ENCODE results near the gene OSMR.

Gene OSMR

DNA sequence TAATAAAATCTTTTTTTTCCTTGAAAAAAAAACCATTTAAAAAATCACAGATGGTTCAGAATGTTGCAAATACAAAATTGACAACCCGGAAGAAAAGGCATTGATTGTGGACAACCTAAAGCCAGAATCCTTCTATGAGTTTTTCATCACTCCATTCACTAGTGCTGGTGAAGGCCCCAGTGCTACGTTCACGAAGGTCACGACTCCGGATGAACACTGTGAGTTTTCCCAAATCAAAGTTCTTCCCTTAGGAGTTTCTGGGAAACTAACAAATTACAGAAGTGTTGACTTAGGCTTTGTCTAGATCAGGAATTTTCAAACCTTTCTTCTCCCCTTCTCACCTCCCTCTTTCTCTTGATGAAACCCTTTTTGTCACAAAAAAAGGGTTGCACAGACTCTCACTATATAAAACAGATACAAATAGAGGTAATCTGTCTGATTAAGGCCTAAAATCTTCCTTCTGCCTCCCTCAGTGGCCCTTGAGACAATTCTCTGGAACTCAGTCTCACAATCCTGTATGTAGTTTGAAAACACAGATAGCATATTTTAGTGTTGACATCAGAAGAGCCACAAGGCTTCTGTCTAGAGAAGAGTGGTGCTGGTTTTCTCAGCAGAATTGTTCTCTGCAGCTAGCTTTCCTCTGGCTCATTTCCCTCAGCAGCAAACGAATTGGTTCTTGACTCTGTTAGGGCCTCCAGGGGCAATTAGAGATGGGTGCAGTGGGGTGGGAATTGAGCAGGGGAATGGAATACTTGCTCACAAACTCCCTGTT, 79.5 kb downstream of the OSMR start:
- DNase-seq (ENCODE audit: low read depth in 3 of 3), result no peak

DNA sequence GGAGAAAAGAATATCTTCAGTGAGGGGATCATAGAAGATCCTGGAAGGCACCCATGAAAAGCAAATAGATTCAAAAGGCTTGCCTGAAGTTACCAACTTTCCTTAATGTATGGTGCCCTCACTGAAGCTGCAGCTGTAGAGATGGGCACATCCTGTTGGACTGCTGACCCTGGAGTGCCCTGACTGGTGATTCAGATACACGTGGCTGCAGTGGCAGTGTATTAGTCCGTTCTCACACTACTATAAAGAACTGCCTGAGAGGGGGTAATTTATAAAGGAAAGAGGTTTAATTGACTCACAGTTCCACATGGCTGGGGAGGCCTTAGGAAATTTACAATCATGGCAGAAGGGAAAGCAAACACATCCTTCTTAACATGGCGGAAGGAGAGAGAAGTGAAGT, 80.3 kb downstream of the OSMR start:
- no peak for DNase-seq (ENCODE audit: low read depth in 3 of 3)

DNA sequence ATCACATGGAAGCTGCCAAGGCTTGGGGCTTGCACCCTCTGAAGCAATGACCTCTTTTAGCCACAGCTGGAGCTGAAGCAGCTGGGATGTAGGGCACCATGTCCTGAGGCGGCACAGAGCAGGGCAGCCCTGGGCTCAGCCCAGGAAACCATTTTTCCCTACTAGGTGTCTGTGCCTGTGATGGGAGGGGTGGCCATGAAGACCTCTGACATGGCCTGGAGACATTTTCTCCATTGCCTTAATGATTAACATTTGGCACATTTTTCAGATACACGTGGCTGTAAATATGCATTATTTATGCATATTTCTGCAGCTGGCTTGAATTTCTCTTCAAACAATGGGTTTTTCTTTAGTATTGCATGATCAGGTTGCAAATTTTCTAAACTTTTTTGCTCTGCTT, 81.7 kb downstream of the OSMR start:
- no peak for DNase-seq (ENCODE audit: low read depth in 3 of 3)

DNA sequence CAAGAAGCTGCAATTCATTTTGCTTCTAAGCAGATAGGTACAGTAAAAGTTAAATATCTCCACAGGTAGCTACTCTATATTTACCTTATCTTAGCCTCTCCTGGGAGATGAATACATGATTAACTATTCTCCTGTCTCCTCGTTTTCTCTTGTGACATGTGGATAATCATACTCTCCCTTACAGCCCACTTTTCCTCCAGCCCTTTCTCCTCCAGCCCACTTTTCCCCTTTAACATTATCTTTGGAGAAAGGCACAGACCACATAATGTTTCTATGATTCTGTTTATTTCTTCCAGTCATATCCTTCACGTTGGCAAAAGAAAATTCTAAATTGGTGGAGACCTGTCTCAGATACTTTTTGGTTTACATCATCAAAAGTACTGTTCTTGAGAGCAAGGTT, 84.0 kb downstream of the OSMR start:
- no peak for DNase-seq (ENCODE audit: low read depth in 3 of 3)

DNA sequence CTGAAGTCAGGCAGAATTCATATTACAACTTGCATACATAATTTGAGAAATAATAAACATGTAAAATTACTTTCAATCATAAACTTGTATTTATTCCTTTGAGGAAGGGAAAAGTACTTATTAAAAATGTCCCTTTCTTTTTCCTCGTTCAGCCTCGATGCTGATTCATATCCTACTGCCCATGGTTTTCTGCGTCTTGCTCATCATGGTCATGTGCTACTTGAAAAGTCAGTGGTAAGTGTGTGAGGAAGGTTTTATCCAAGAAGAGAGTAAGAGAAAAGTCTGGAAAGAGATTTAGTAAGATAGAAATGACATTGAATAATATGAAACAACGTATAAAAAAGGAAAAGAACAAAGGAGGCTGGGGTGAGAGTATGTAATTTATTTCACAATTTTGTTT, 85.9 kb downstream of the OSMR start:
- no peak for DNase-seq (ENCODE audit: low read depth in 3 of 3)

DNA sequence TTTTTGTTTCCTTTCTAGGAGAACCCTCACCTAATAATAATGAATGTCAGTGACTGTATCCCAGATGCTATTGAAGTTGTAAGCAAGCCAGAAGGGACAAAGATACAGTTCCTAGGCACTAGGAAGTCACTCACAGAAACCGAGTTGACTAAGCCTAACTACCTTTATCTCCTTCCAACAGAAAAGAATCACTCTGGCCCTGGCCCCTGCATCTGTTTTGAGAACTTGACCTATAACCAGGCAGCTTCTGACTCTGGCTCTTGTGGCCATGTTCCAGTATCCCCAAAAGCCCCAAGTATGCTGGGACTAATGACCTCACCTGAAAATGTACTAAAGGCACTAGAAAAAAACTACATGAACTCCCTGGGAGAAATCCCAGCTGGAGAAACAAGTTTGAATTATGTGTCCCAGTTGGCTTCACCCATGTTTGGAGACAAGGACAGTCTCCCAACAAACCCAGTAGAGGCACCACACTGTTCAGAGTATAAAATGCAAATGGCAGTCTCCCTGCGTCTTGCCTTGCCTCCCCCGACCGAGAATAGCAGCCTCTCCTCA, 87.1 kb downstream of the OSMR start:
- no peak for DNase-seq (ENCODE audit: low read depth in 3 of 3)

DNA sequence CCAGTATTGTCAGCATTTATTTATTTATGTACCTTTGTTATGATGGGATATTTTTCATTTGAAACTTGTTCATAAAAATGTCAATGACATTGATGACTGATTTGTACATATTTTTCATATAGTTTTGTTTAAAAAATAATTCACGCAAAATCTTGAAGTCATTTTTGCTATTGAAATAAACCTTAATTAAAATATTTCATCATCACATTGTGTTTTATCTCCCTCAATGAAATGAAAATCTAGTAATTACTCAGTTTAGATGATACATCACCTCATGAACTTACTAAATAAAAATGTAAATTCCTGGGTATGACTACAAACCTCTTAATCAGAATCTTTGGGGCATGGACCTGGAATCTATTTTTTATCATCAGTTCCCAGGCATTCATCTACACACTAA, 89.6 kb downstream of the OSMR start:
- no peak for DNase-seq (ENCODE audit: low read depth in 3 of 3)

DNA sequence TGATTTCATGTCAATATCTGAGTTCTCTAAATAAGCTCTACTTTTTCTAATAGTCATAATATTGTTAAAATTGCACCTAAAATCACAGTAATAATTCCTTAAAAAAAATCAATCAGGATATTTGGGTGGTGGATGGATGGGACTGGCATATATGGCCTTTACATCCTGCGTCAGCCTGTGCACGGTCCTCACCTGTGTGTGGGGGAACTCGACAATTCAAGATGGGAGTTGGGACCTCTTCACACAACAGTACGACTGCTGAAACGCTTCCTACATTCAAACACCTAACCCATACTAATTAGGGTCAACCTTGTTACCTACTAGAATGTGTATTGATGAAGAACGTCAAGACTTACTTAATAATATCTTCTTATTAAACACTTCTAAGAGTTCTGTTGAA, 90.5 kb downstream of the OSMR start:
- no peak for DNase-seq (ENCODE audit: low read depth in 3 of 3)

DNA sequence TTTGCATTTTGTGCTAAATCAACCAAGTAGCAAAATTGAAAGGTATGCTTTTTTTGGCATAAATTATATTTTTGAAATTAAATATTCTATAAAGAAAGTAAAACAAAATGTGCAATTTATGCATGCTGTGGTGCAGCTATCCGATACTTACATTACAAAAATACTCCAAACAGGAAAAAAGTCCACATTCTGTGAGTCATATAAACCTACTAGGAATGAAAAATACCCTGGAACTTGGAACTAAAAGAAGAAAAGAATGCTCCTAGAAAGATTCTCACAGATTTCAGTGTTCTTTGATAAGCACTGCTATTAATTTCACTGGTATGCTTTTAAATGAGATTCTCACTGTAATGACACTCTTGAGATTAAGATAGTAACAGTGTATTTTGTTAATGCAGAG, 92.6 kb downstream of the OSMR start:
- DNase-seq (ENCODE audit: low read depth in 3 of 3), result no peak

DNA sequence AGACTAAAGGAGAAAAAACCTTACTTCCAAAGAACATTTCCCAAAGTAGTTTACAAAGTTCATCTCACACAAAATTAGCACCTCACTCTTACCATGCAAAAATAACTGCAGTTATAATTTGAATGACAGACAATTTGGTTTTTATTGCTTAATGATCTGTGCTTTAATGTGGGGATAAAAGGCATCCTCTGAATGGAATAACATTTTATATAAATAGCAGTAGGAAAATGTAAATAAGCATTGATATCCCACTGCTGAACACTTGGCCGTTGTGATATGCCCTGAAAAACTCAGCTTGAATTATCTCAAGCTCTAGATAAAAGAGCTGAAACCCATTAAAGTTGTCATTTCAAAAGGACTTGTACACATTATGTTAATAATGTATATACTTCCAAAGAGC, 93.2 kb downstream of the OSMR start:
- DNase-seq (ENCODE audit: low read depth in 3 of 3), result no peak

DNA sequence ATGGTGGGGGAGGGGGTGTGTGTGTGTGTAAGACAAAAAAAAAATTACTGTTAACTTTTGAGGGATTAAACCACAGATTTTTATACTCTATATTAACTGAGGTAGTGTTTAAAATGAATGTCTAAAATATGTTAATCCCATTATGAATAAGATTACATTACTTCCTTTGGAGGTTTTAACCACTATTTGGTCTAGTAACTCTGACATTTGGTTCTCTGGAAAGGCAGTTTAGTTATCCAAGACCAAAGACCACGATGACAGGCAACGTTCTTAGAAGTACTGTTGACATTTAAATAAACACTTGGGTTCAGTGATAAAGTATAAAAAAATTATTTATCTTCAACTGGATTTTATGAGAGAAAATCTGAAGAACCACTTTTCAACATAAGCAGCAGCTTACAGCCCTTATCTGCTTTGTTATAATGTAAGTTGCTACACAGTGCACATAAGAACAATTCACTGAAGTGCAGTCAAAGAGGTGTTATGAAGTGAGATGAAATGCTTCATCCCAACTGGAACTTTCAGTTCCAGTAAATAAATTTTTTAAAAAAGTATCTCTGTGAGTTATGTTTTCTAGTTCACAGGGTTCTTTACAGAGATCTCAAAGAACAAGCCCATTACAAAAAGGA, 94.5 kb downstream of the OSMR start:
- DNase-seq (ENCODE audit: low read depth in 3 of 3), result no peak

DNA sequence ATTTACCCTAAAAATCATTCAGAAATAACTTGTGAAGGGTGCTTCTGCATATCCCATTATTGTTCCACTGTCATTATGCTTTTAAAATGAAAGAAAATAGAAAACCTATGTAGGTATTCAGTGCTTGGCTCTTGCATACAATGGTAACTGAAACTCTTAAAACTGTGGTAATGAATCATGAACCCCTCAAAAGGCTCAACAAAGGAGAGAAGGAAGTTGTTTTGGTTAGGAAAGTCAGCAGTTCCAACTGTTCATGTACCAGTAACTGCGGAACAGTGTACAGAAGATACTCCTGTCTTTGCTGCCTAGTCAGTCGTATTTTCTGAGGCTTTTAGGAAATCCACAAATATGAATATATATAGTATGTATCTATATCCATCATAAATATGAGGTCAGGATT, 96.1 kb downstream of the OSMR start:
- DNase-seq (ENCODE audit: low read depth in 3 of 3), result no peak

DNA sequence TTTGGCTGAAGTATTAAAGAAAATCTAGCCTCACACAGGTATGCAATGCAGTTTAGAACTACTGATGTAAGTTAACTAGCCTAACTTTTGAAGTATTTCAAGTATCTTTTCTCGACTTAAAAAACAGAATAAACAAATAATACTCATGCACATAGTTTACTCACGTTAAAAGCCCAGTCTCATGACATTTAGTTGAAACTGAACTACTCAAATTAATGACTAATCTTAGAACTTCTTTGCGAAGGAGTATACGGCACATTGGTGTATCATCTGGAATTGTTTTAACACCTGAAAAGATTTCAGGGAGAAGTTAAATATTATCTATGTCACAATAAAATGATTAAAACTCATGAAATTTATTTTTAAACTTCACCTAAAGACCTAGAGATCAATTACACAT, 98.5 kb downstream of the OSMR start:
- DNase-seq (ENCODE audit: low read depth in 3 of 3), result no peak

DNA sequence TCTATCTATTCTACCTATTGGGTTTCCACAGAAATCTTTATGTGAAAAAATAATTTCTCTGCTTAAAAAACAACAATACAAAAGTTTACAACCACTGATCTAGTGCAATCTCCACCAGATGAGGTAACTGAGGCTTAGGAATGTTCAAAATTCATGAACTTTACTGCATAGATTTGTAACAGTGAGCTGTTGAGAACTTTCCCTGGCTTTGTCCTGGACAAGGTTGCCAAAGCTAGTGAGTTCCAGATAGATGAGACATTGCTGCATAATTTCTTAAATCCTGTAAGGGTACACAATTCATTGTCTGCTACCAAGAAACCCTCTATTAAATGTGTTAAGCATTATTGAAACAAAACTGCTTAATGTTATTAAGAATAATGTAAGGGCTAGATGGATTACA, 102.7 kb downstream of the OSMR start:
- DNase-seq (ENCODE audit: low read depth in 3 of 3), result no peak

DNA sequence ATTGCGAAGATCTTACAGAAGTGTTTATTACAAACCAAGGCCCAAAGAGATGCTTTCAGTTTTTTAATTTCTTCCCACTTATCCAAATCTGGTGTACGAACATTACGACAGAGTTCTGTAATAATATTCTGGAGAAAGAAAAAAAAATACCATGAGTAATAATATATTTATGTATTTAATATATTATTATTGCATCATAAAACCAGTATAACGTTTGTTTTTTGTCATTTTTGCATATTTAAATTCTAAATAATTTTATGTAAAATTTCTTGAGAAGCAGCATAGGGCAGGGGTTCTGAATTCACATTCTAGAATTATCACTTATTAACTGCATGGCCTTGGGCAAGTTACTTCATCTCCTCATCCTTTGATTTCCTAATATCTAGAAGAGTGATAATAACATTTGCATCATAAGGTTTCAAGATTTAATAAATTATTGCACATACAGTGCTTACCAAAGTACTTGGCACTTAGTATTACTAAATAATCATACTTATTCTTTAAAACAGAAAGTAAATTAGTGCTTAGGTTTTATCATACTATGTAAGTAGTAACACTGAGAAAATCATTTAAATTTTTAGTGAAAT, 107.7 kb downstream of the OSMR start:
- DNase-seq (ENCODE audit: low read depth in 3 of 3), result no peak

DNA sequence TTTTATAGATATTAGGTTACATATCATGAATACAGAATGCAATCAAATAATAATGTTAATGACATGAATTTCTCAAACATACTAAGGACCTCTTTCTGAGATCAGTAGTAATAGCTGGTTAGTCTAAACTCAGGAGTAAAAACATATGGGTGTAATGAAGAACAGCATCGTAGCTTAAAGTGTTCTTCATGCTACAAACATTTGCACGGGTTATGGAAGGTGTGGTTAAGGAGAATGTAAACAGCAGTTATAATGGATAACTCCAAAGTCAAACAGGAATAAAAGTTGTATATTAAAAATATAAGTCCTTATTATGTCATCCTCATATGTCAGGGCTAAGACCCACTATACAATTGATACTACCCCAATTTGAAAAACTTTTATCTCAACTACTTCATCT, 115.9 kb downstream of the OSMR start:
- DNase-seq (ENCODE audit: low read depth in 3 of 3), result no peak

DNA sequence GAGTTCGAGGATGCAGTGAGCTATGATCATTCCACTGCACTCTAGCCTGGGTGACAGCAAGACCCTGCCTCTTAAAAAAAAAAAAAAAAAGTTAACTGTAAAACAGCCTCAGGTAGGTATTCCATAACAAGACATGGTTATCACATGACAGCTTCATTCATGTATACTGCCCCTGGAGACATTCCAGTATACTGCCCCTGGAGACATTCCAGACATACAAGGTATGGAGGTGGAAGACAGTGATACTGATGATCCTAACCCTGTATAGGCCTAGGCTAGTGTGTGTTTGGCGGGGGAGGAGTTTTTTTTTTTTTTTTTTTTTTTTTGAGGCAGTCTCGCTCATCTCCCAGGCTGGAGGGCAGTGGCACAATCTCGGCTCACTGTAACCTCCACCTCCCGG, 122.9 kb downstream of the OSMR start:
- no peak for DNase-seq (ENCODE audit: low read depth in 3 of 3)

DNA sequence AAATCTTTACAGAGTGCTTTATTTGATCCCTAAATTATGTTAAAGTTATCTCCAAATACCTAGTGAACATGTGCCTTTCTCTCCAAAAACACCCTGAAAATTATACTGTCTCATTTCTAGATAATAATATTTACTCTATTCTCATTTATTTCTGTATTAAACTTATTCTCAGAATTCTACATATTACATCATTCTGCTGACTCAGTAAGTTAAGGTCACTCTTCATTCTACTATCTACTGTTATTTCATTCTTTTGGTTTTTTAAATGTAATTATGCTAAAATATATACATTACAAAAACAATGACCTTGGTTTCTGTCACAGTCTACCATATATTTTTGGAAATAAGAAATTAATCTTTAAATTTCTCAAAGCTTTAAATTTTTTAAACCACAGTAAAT, 132.2 kb downstream of the OSMR start:
- DNase-seq (ENCODE audit: low read depth in 3 of 3), result no peak

DNA sequence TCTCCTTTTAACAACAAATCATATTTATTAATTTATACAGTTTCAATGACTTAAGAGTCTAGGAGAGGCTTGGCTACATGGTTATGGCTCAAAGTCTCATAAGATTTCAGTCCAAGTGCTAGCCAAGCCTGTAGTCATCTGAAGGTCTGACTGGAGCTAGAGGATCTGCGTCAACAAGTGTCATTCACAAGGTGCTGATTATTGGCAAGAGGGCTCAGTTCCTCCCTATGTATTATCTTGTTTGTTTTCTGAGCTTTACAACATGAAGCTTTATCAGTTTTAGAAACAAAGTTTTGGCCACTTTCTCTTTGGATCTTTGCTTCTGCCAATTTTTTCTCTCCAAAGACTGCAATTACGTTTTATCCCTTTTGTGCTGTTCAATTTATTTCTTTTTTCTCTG, 133.7 kb downstream of the OSMR start:
- DNase-seq (ENCODE audit: low read depth in 3 of 3), result no peak

All from stimulated activated CD4-positive, alpha-beta T cell treated with anti-CD3 and anti-CD28 coated beads, TNF-alpha, amount 100 ng/mL, for 4 hours (primary cell).